Left lung (tissue), 14 donors: ENCODE data around the gene RAB20. TPM values are rescaled to one million over a fixed set of nuclear protein-coding genes. Genes with fewer than 3 reads are reported as not detected.
"Not testable (repeated sequence)": the region's sequence is repeated elsewhere in the genome, so short reads cannot be mapped to it uniquely, and the experiment has no call there.

Experiments
- ATAC-seq: fragments of 200-7000 bp; cut with Tn5 transposase; one replicate; pipeline ENCODE4 v1.9.1; 2020; ENCODE audit warnings: moderate library complexity
- DNase-seq, 4 donors: peaks; one replicate each; pipeline ENCODE4 v3.0.0-alpha.2; 2013 to 2020
- H3K27ac ChIP-seq, 2 donors: fragments of 200-600 bp; sonication (generic) in 1 of 2; one replicate each; pipeline versions ENCODE4 v1.5.0 to v1.8.0; 2020 to 2021
- H3K27me3 ChIP-seq, 2 donors: fragments of 200-600 bp; sonication (generic) in 1 of 2; one replicate each; pipeline versions ENCODE4 v1.5.0 to v1.8.0; 2020 to 2021
- H3K36me3 ChIP-seq, 2 donors: fragments of 200-600 bp; sonication (generic) in 1 of 2; one replicate each; pipeline versions ENCODE4 v1.5.0 to v1.8.0; 2020 to 2021
- H3K4me1 ChIP-seq, 2 donors: fragments of 200-600 bp; one replicate each; pipeline ENCODE4 v1.8.0; 2021
- H3K4me3 ChIP-seq, 2 donors: fragments of 200-600 bp; sonication (generic) in 1 of 2; one replicate each; pipeline versions ENCODE4 v1.5.0 to v1.8.0; 2020 to 2021; ENCODE audit warnings: mild to moderate bottlenecking in 1 of 2
- H3K9me3 ChIP-seq, 2 donors: fragments of 200-600 bp; sonication (generic) in 1 of 2; one replicate each; pipeline versions ENCODE4 v1.5.0 to v1.8.0; 2020 to 2021
- intact Hi-C, 2 donors: fragments of 100-400 bp; cut with DNase I; formaldehyde crosslinking; loops; one replicate each; pipeline versions ENCODE4 v1.11.2 to v1.14.2; 2022
- long read RNA-seq, 12 donors: library from polyadenylated mRNA in 2 of 12; unstranded in 2 of 12; transcript quantifications; one replicate each; pipeline ENCODE4 v2.0.0 and lab custom pipeline, GENCODE V29; 2019 to 2026
- polyA plus RNA-seq, 6 donors: library from polyadenylated mRNA; unstranded; fragments of 120-200 nt; gene quantifications; one replicate each; pipeline ENCODE4 v1.2.1, GENCODE V29; 2013; ENCODE audit not compliant: insufficient read length in 6 of 6
- total RNA-seq, 2 donors: library from RNA; stranded (reverse); fragmentation: NEBNext Ultra II Directional; extraction: Animal tissue kit (Norgen Biotek cat#: 25700); gene quantifications; one replicate each; pipeline ENCODE4 v1.2.1, GENCODE V29; 2021
- TF ChIP-seq, protein P1 (sequence below), 2 donors: fragments of 200-600 bp; sonication (generic) in 1 of 2; IDR thresholded peaks; one replicate each; pipeline versions ENCODE4 v1.5.0 to v1.8.0; 2021; ENCODE audit warnings: antibody characterized with exemption in 2 of 2
- donor health status: DM: no; HTN: yes; CAD: no.
- donor health status: DM: no; HTN: no; CAD: no.

Gene RAB20, protein sequence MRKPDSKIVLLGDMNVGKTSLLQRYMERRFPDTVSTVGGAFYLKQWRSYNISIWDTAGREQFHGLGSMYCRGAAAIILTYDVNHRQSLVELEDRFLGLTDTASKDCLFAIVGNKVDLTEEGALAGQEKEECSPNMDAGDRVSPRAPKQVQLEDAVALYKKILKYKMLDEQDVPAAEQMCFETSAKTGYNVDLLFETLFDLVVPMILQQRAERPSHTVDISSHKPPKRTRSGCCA
- 10 to 100 TPM; 36.2 to 42.4 TPM for total RNA-seq
- polyA plus RNA-seq, result 10 to 100 TPM; 20.1 to 23.1 (median 21.0) TPM
- long read RNA-seq, donor 1, transcript RAB20-201 (2 exons, 1,518 nt), result major isoform, 20 of 20 reads
- long read RNA-seq, donor 1, partial matches to known transcripts, result 0 of 20 reads
- long read RNA-seq, donor 1, other reads (novel, unspliced or antisense), result 0 of 20 reads
- long read RNA-seq, donor 2, transcript RAB20-201 (2 exons, 1,518 nt), result major isoform, 13 of 13 reads
- long read RNA-seq, donor 2, partial matches to known transcripts, result 0 of 13 reads
- long read RNA-seq, donor 2, other reads (novel, unspliced or antisense), result 0 of 13 reads
- long read RNA-seq, donor 3, transcript RAB20-201 (2 exons, 1,518 nt), result major isoform, 19 of 19 reads
- long read RNA-seq, donor 3, partial matches to known transcripts, result 0 of 19 reads
- long read RNA-seq, donor 3, other reads (novel, unspliced or antisense), result 0 of 19 reads
- long read RNA-seq, donor 4, transcript RAB20-201 (2 exons, 1,518 nt), result major isoform, 65 of 67 reads
- long read RNA-seq, donor 4, partial matches to known transcripts, result 0 of 67 reads
- long read RNA-seq, donor 4, other reads (novel, unspliced or antisense), result 2 of 67 reads
- long read RNA-seq, donor 5, transcript RAB20-201 (2 exons, 1,518 nt), result major isoform, 21 of 21 reads
- long read RNA-seq, donor 5, partial matches to known transcripts, result 0 of 21 reads
- long read RNA-seq, donor 5, other reads (novel, unspliced or antisense), result 0 of 21 reads
- long read RNA-seq, donor 6, transcript RAB20-201 (2 exons, 1,518 nt), result major isoform, 18 of 18 reads
- long read RNA-seq, donor 6, partial matches to known transcripts, result 0 of 18 reads
- long read RNA-seq, donor 6, other reads (novel, unspliced or antisense), result 0 of 18 reads
- long read RNA-seq, donor 7, transcript RAB20-201 (2 exons, 1,518 nt), result major isoform, 17 of 17 reads
- long read RNA-seq, donor 7, partial matches to known transcripts, result 0 of 17 reads
- long read RNA-seq, donor 7, other reads (novel, unspliced or antisense), result 0 of 17 reads
- long read RNA-seq, donor 8, transcript RAB20-201 (2 exons, 1,518 nt), result major isoform, 7 of 7 reads
- long read RNA-seq, donor 8, partial matches to known transcripts, result 0 of 7 reads
- long read RNA-seq, donor 8, other reads (novel, unspliced or antisense), result 0 of 7 reads
- long read RNA-seq, donor 9, result 0 reads
- long read RNA-seq, donor 10, transcript RAB20-201 (2 exons, 1,518 nt), result major isoform, 81 of 83 reads
- long read RNA-seq, donor 10, partial matches to known transcripts, result 0 of 83 reads
- long read RNA-seq, donor 10, other reads (novel, unspliced or antisense), result 2 of 83 reads
- long read RNA-seq, donor 11, partial matches to known transcripts, result 0 of 1 reads
- long read RNA-seq, donor 11, other reads (novel, unspliced or antisense), result 0 of 1 reads
- long read RNA-seq, donor 12, transcript RAB20-201 (2 exons, 1,518 nt), result major isoform, 15 of 15 reads
- long read RNA-seq, donor 12, partial matches to known transcripts, result 0 of 15 reads
- long read RNA-seq, donor 12, other reads (novel, unspliced or antisense), result 0 of 15 reads

DNA sequence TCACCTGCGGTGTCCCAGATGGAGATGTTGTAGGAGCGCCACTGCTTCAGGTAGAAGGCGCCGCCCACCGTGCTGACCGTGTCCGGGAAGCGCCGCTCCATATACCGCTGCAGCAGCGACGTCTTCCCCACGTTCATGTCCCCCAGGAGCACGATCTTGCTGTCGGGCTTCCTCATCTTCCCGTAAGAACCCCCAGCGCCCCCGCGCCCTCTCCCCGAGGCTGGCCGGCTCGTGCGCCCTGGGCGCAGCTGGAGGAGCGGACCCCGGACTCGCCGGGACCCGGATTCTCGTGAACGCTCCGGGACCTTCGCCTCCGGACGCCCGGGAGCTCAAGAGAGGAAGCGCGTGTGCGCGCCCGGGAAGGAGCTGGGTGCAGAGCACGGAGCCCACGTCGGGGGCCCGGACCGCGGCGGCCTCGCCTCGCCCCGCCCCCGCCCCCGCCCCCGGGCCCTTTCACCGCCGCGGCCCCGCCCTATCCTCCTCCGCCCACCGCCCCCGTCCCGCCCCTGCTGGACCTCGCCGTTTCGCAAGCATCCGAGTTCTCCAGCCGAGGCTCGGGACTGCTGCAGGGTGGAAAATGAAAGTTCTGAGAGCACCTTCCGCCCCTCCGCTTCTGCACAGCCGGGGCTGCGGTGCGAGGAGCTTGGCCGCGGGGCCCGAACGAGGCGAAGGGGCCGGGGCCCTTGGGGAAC is at the start of gene RAB20:
Gene RAB20 (minus strand): TSS at position 379 of the 692 bp plus-strand sequence. CDS start 203 bp downstream, at position 176.
- Histone ChIP-seq H3K27ac (peak within 1 kb of the TSS; percentile 92 to 97), H3K36me3 (peaks cover 0 to 20% of the 10 kb centered on the region in 2 donors), H3K4me3 (peak within 1 kb of the TSS; percentile 80 to 98), H3K9me3 (no peaks in the 10 kb centered on the region), H3K4me1 (peaks cover 12 to 53% of the 10 kb centered on the region in 2 donors), H3K27me3 (no peaks in the 10 kb centered on the region)
- ATAC-seq (peak; percentile 76), DNase-seq (peak; percentile 79 to 96 (median 93))
- intact Hi-C loops, result no loop called here
- TF ChIP-seq, protein P1, sequence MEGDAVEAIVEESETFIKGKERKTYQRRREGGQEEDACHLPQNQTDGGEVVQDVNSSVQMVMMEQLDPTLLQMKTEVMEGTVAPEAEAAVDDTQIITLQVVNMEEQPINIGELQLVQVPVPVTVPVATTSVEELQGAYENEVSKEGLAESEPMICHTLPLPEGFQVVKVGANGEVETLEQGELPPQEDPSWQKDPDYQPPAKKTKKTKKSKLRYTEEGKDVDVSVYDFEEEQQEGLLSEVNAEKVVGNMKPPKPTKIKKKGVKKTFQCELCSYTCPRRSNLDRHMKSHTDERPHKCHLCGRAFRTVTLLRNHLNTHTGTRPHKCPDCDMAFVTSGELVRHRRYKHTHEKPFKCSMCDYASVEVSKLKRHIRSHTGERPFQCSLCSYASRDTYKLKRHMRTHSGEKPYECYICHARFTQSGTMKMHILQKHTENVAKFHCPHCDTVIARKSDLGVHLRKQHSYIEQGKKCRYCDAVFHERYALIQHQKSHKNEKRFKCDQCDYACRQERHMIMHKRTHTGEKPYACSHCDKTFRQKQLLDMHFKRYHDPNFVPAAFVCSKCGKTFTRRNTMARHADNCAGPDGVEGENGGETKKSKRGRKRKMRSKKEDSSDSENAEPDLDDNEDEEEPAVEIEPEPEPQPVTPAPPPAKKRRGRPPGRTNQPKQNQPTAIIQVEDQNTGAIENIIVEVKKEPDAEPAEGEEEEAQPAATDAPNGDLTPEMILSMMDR (IDR thresholded peaks at IDR 0.05), result no peak

DNA sequence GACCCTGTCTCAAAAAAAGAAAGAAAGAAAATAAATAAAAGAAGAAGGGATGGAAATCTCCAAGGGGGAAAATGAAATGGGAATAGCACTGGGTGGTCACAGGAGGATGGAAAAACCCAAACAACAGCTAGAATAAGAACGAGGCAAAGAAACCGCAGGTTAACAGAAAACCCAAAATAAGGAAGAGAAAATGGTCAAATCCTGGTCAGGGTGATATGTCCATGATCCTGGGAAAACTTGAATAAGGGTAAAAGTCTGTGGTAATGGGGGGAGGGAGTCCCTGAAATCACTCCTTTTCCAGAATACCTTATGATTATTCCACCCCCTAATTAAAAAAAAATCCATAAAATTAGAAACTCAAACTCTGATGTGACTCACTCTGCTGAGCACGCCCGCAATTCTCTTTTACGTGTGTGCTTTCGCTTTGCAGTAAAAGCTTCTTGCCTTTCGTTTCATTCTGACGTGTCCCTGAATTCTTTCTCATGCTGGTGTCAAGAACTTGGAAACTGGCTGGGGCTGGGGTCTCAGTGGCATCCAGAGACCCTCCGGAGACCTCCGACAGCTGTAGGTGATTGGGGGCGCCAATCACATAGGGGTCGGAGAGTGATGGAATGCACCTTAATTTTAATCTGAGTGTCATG is 49.6 kb upstream of the RAB20 start:
- Histone ChIP-seq H3K9me3 (no peaks in the 10 kb centered on the region), H3K27ac (no peak overlapping the region), H3K36me3 (no peaks in the 10 kb centered on the region), H3K4me3 (no peak overlapping the region), H3K27me3 (peaks cover 0 to 12% of the 10 kb centered on the region in 2 donors), H3K4me1 (peaks cover 0 to 6% of the 10 kb centered on the region in 2 donors)
- ATAC-seq (no peak), DNase-seq (no peak)
- intact Hi-C loops, result no loop called here
- TF ChIP-seq, protein P1 (IDR thresholded peaks at IDR 0.05), result no peak

DNA sequence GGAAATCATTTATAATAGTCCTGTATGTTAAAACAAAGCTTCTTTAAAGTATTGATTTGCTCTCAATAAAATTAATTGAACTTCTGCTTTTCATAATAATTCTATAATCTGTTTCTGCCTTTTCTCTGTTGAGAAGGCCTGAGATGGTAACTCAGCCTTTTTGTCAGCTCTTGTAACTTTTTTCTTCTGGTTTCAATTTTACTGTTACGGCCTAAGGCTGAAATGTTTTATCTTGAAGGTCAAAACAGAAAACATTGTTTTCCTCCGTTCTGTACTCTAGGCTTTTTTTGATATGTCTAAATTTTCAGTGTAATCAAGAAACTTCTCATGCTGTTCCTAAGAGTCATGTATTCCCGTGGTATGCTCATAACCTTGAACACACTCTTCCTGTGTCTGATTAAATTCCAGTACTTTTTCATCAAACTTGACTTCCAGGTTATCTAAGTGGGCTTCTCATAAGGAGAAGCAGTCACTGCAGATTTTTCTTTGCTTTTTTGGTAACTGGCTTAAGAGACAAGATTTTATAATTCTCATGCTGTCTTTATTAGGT is 46.2 kb upstream of the RAB20 start:
- H3K9me3 ChIP-seq, result no peaks in the 10 kb centered on the region

DNA sequence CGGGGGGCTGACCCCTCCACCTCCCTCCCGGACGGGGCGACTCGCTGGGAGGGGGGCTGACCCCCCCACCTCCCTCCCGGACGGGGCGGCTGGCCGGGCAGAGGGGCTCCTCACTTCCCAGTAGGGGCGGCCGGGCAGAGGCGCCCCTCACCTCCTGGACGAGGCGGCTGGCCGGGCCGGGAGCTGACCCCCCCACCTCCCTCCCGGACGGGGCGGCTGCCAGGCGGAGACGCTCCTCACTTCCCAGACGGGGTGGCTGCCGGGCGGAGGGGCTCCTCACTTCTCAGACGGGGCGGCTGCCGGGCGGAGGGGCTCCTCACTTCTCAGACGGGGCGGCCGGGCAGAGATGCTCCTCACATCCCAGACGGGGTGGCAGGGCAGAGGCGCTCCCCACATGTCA is 44.8 kb upstream of the RAB20 start:
- H3K9me3 ChIP-seq, H3K4me3 ChIP-seq, intact Hi-C loops, H3K36me3 ChIP-seq, H3K4me1 ChIP-seq, ATAC-seq, H3K27ac ChIP-seq: not testable (repeated sequence)
- H3K27me3 ChIP-seq, result peaks cover 0 to 12% of the 10 kb centered on the region in 2 donors
- DNase-seq, result peak in 1 of 4 donors; percentile 42

More for the DNA sequence above, 46.2 kb upstream of the RAB20 start:
- Histone ChIP-seq H3K27ac (no peak overlapping the region), H3K4me1 (no peaks in the 10 kb centered on the region), H3K27me3 (peaks cover 0 to 12% of the 10 kb centered on the region in 2 donors), H3K36me3 (no peaks in the 10 kb centered on the region), H3K4me3 (no peak overlapping the region)
- TF ChIP-seq, protein P1 (IDR thresholded peaks at IDR 0.05), result no peak
- ATAC-seq (no peak), DNase-seq (no peak)
- intact Hi-C loops, result no loop called here
